Heart right ventricle (tissue), 16 donors: Measurements from ENCODE around the gene ZNF329. TPM values are rescaled to one million over a fixed set of nuclear protein-coding genes. Genes with fewer than 3 reads are reported as not detected.
A peak's percentile ranks its signal among the peaks of the same experiment; 100 is the strongest.

ENCODE experiments used
- ATAC-seq, 8 donors: fragments of 200-7000 bp; cut with Tn5 transposase; one replicate each; pipeline ENCODE4 v1.9.1; 2020; ENCODE audit warnings: mild to moderate bottlenecking in 8 of 8, moderate library complexity in 8 of 8, moderate number of reproducible peaks in 1 of 8
- DNase-seq, 2 donors: peaks; one replicate each; pipeline ENCODE4 v3.0.0-alpha.2; 2020
- H3K27ac ChIP-seq, 10 donors: fragments of 200-600 bp; sonication (generic) in 2 of 10; one replicate each; pipeline versions ENCODE4 v1.5.0 to v1.8.0; 2020 to 2022; ENCODE audit warnings: mild to moderate bottlenecking in 3 of 10
- H3K27me3 ChIP-seq, 7 donors: fragments of 200-600 bp; one replicate each; pipeline ENCODE4 v1.8.0; 2021 to 2022; ENCODE audit warnings: mild to moderate bottlenecking in 2 of 7
- H3K36me3 ChIP-seq, 9 donors: fragments of 200-600 bp; sonication (generic) in 1 of 9; one replicate each; pipeline versions ENCODE4 v1.5.0 to v1.8.0; 2020 to 2022; ENCODE audit warnings: mild to moderate bottlenecking in 2 of 9
- H3K4me1 ChIP-seq, 9 donors: fragments of 200-600 bp; sonication (generic) in 1 of 9; one replicate each; pipeline versions ENCODE4 v1.5.0 to v1.8.0; 2020 to 2022; ENCODE audit warnings: mild to moderate bottlenecking in 4 of 9
- H3K4me3 ChIP-seq, 10 donors: fragments of 200-600 bp; sonication (generic) in 2 of 10; one replicate each; pipeline versions ENCODE4 v1.5.0 to v1.8.0; 2020 to 2022; ENCODE audit warnings: mild to moderate bottlenecking in 7 of 10, moderate library complexity in 2 of 10
- H3K9me3 ChIP-seq, 11 donors: fragments of 200-600 bp in 10 of 11; sonication (generic) in 2 of 11; one replicate each; pipeline versions ENCODE4 v1.5.0 to v1.8.0; 2013 to 2022; ENCODE audit warnings: mild to moderate bottlenecking in 2 of 11, control low read depth in 1 of 11, moderate library complexity in 1 of 11
- CTCF ChIP-seq, 9 donors: fragments of 200-600 bp; sonication (generic) in 2 of 9; IDR thresholded peaks; one replicate each; pipeline versions ENCODE4 v1.5.0 to v1.8.0; 2021 to 2022; ENCODE audit warnings: antibody characterized with exemption in 9 of 9, mild to moderate bottlenecking in 5 of 9, moderate library complexity in 1 of 9
- WGBS, 2 donors: extraction: QIAGEN DNeasy Blood & Tissue Kit; methylation state at CpG; one replicate each; pipeline ENCODE4 v1.1.7; 2013; ENCODE audit warnings: inconsistent platforms in 1 of 2; 5-methylcytosine and 5-hydroxymethylcytosine counted together
- intact Hi-C, 10 donors: fragments of 100-400 bp; cut with DNase I; formaldehyde crosslinking; loops; one replicate each; pipeline versions ENCODE4 v1.11.1 to v1.14.2; 2022
- polyA plus RNA-seq, 2 donors: library from polyadenylated mRNA; stranded (reverse); fragments of 200-250 nt; gene quantifications; one replicate each; pipeline ENCODE4 v1.2.3, GENCODE V29; 2013
- total RNA-seq, 10 donors: library from RNA; stranded (reverse); fragmentation: NEBNext Ultra II Directional in 3 of 10; extraction: Animal tissue kit (Norgen Biotek cat#: 25700) in 3 of 10; gene quantifications; one replicate each; pipeline versions ENCODE4 v1.2.1 to v1.2.4, GENCODE V29; 2021 to 2023
- donor health status: Arrhythmogenic right ventricular cardiomyopathy.
- donor health status: ischemic (EF 13 %, LVEDD 7.1; RV severe dilation, severe dysfunction).
- donor health status: healthy with polysubstance abuse.
- donor health status: DM: no; HTN: yes; CAD: no.
- donor health status: DM: no; HTN: no; CAD: no.
- donor health status: ischemic (EF 25% LVEDD 6.9; RV normal size, moderate dysfunction).
- donor health status: ischemic (EF 25% LVEDD 5.7; RV mildly dilated, moderate dysfunction).
- donor health status: healthy.
- donor health status: DM: yes; HTN: yes; CAD: no.
- donor health status: Ischemic cardiomyopathy.
- donor health status: ischemic (EF 35%, LVEDD 5.7; RV mildly dilated, moderate dysfunction).
- donor health status: nonischemic (EF 11% LVEDD 7.7; RV severe dilation, severe dysfunction).
- donor health status: DM: yes; HTN: yes; CAD: no.
- donor health status: PGD.
- donor health status: ischemic (EF 29% LVEDD 5.4; RV normal size, mild dysfunction).
- donor health status: nonischemic (EF 23%, LVEDD 6.1; RV moderate dilation, normal function).

The ZNF329 gene
- total and polyA plus RNA-seq, 12 donors: 2.3 to 9.7 (median 7.7) TPM

DNA sequence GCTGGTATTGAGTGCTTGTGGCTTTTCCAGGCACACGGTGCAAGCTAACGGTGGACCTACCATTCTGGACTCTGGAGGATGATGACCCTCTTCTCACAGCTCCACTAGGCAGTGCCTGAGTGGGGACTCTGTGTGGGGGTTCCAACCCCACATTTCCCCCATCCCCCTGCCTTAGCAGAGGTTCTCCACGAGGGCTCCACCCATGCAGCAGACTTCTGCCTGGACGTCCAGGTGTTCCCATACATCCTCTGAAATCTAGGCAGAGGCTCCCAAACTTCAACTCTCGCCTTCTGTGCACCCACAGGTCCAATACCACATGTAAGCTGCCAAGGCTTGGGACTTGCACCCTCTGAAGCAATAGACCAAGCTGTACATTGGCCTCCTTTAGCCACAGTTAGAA, 27.2 kb downstream of the ZNF329 start:
- Histone ChIP-seq H3K27me3 (peaks cover 0 to 4% (median 0%) of the 10 kb centered on the region in 7 donors), H3K4me3 (no peak overlapping the region), H3K27ac (no peak overlapping the region), H3K4me1 (no peaks in the 10 kb centered on the region), H3K9me3 (peaks cover 16 to 100% (median 96%) of the 10 kb centered on the region in 11 donors), H3K36me3 (peaks cover 2 to 34% (median 20%) of the 10 kb centered on the region in 9 donors)
- no peak for DNase-seq
- 65 to 71% methylated on average over 5 of the region's 5 CpGs for WGBS, 2 donors
- intact Hi-C loops: no loop called here
- no peak for TF ChIP-seq CTCF (IDR thresholded peaks at IDR 0.05)
- no peak for ATAC-seq

DNA sequence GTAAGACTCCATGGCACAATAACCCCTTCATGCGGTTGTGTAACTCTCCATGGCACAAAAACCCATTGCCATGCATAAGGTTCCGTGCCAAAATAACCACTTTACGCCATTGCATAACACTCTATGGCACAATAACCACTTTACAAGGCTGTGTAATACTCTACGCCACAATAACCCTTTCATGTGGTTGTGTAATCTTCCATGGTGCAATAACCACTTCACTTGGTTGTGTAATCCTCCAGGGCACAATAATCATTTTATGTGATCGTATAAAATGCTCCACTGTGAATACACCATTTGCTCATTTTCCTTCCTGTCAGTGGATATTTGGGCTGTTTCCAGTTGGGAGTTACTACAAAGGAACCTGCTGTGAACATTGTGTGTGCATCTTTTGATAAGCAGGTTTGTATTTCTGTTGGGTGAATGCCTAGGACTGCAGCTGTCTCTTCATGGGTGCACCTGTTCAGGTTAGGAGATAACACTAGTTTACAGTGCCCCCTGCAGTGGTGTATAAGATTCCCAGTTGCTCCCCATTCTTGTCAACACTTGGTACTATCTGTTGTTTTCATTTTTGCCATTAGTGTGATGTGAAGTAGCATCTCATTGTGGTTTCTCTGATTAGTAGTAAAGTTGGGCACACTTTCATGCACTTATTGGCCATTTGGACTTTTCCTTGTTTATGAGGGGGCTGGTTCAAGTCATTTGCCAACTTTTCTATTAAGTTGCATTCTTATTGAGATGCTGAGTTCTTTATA, 31.4 kb downstream of the ZNF329 start:
- Histone ChIP-seq H3K36me3 (peaks cover 0 to 8% (median 0%) of the 10 kb centered on the region in 9 donors), H3K9me3 (peaks cover 0 to 100% (median 89%) of the 10 kb centered on the region in 11 donors), H3K4me3 (no peak overlapping the region), H3K27me3 (peaks cover 0 to 16% (median 6%) of the 10 kb centered on the region in 7 donors), H3K4me1 (no peaks in the 10 kb centered on the region), H3K27ac (no peak overlapping the region)
- WGBS, 2 donors: 83 to 85% methylated on average over 5 of the region's 5 CpGs
- no peak for DNase-seq
- TF ChIP-seq CTCF (IDR thresholded peaks at IDR 0.05): no peak
- intact Hi-C loops: no loop called here
- ATAC-seq: no peak

DNA sequence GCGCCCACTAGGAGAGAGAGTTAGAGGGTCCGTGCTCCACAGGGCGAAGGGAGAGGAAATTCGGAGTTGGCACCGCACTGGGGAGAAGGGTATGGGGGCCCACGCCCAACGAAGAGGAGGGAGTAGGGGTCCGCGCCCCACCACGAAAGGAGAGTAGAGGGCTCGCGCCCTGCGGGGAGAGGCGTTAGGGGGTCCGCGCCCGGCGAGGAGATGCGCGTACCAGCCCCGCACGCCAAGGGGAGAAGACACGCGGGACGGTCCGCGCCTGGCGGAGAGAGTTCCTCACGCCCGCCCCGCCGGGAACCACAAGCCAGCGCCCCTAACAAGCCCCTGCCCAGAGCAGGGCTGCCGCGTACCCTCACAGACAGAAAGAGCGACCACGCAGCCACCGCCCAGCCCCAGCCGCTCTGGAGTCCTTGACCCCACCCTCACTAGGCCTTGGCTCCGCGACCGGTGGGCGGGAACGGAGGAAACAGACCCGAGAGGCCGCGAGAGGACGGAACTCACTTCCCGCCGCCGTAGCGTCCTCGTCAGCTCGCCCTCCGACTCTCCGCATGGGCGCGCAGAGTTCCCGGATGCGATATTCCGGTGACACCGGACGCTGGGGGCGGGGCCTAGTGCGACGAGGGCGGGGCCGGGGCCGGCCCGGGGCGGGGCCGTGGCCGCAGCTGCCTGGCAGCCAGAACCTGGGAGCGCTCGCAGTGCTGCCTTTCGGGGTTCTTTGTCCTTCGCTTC, 32.6 kb downstream of the ZNF329 start:
- ATAC-seq (peak in 6 of 8 donors; percentile 23 to 64 (median 44)), DNase-seq (peak; percentile 16 to 23)
- intact Hi-C loops: no loop called here
- Histone ChIP-seq H3K27ac (no peak overlapping the region), H3K4me3 (peak overlapping the region in 4 of 10 donors; percentile 22 to 42 (median 28)), H3K36me3 (peaks cover 0 to 5% (median 0%) of the 10 kb centered on the region in 9 donors), H3K4me1 (no peaks in the 10 kb centered on the region), H3K27me3 (peaks cover 0 to 16% (median 6%) of the 10 kb centered on the region in 7 donors), H3K9me3 (peaks cover 0 to 100% (median 86%) of the 10 kb centered on the region in 11 donors)
- TF ChIP-seq CTCF (IDR thresholded peaks at IDR 0.05): no peak
- WGBS, 2 donors: 1 to 4% methylated on average over 64 to 77 of the region's 77 CpGs

GRCh38 chr19:58108546-58108817, 42.1 kb downstream of the ZNF329 start:
- H3K4me3 ChIP-seq: no peak overlapping the region
- ATAC-seq: no peak
- intact Hi-C loops: no loop called here
- no peaks in the 10 kb centered on the region for H3K27me3 ChIP-seq
- no peaks in the 10 kb centered on the region for H3K4me1 ChIP-seq
- peaks cover 0 to 98% (median 85%) of the 10 kb centered on the region in 11 donors for H3K9me3 ChIP-seq
- TF ChIP-seq CTCF (IDR thresholded peaks at IDR 0.05): no peak
- no peak overlapping the region for H3K27ac ChIP-seq
- 91 to 93% methylated on average over 3 of the region's 3 CpGs for WGBS, 2 donors
- DNase-seq: no peak
- H3K36me3 ChIP-seq: peaks cover 0 to 11% (median 0%) of the 10 kb centered on the region in 9 donors
